ENCODE measurements around the gene SAA2. TPM values are rescaled to one million over a fixed set of nuclear protein-coding genes. Genes with fewer than 3 reads are reported as not detected.
"Not testable (repeated sequence)": the region's sequence is repeated elsewhere in the genome, so short reads cannot be mapped to it uniquely, and the experiment has no call there.

The SAA2 gene
- total RNA-seq, 2 donors from 2014 or later = 4.7 to 7.9 TPM

GRCh38 chr11:18282626-18283025 lies 34.2 kb upstream of the SAA2 start:
- intact Hi-C loops (cut with DNase I) = no loop called here
- Histone ChIP-seq H3K27ac (no peak overlapping the region), H3K4me3 (no peak overlapping the region), H3K4me1 (replicated peaks) (no peaks in the 10 kb centered on the region), H3K9me3 (no peaks in the 10 kb centered on the region), H3K36me3 (no peaks in the 10 kb centered on the region), H3K27me3 (replicated peaks; ENCODE audit: insufficient read depth) (no peaks in the 10 kb centered on the region)
- TF ChIP-seq POLR2AphosphoS5 (IDR thresholded peaks at IDR 0.05) = no peak
- no peak for TF ChIP-seq CTCF (IDR thresholded peaks at IDR 0.05)
- no peak for TF ChIP-seq POLR2A (IDR thresholded peaks at IDR 0.05)
- WGBS = 87% methylated on average over 2 of the region's 2 CpGs
- DNase-seq (ENCODE audit: low spot score) = no peak

- TF ChIP-seq POLR2AphosphoS5 (IDR thresholded peaks at IDR 0.05) = no peak
- intact Hi-C loops (cut with DNase I) = no loop called here
- no peak overlapping the region for H3K27ac ChIP-seq
- WGBS = 85% methylated on average over 4 of the region's 4 CpGs
- DNase-seq (ENCODE audit: low spot score) = no peak
- H3K27me3 ChIP-seq (replicated peaks; ENCODE audit: insufficient read depth) = no peaks in the 10 kb centered on the region
- no peak overlapping the region for H3K4me3 ChIP-seq
- no peaks in the 10 kb centered on the region for H3K36me3 ChIP-seq
- no peaks in the 10 kb centered on the region for H3K9me3 ChIP-seq
- H3K4me1 ChIP-seq (replicated peaks) = no peaks in the 10 kb centered on the region
Observed at GRCh38 chr11:18280438-18281045, 32.1 kb upstream of the SAA2 start.

- Histone ChIP-seq H3K4me1 (replicated peaks) (no peaks in the 10 kb centered on the region), H3K4me3 (no peak overlapping the region), H3K9me3 (no peaks in the 10 kb centered on the region), H3K27me3 (replicated peaks; ENCODE audit: insufficient read depth) (no peaks in the 10 kb centered on the region), H3K27ac (no peak overlapping the region), H3K36me3 (no peaks in the 10 kb centered on the region)
- 81% methylated on average over 5 of the region's 5 CpGs for WGBS
- intact Hi-C loops (cut with DNase I) = no loop called here
- TF ChIP-seq POLR2A (IDR thresholded peaks at IDR 0.05) (no peak), POLR2AphosphoS5 (IDR thresholded peaks at IDR 0.05) (no peak), CTCF (IDR thresholded peaks at IDR 0.05) (no peak)
- no peak for DNase-seq (ENCODE audit: low spot score)
Observed at GRCh38 chr11:18277565-18278271, 29.2 kb upstream of the SAA2 start.

- 58% methylated on average over 4 of the region's 4 CpGs for WGBS
- H3K4me1 ChIP-seq (replicated peaks) = no peaks in the 10 kb centered on the region
- H3K36me3 ChIP-seq = no peaks in the 10 kb centered on the region
- intact Hi-C loops (cut with DNase I) = no loop called here
- H3K27ac ChIP-seq = no peak overlapping the region
- H3K9me3 ChIP-seq = no peaks in the 10 kb centered on the region
- DNase-seq (ENCODE audit: low spot score) = no peak
- TF ChIP-seq CTCF (IDR thresholded peaks at IDR 0.05) = no peak
- TF ChIP-seq POLR2AphosphoS5 (IDR thresholded peaks at IDR 0.05) = no peak
- no peak for TF ChIP-seq POLR2A (IDR thresholded peaks at IDR 0.05)
- no peak overlapping the region for H3K4me3 ChIP-seq
- no peaks in the 10 kb centered on the region for H3K27me3 ChIP-seq (replicated peaks; ENCODE audit: insufficient read depth)
Observed at GRCh38 chr11:18271206-18271605, 22.7 kb upstream of the SAA2 start.

- Histone ChIP-seq H3K4me3 (no peak overlapping the region), H3K9me3 (no peaks in the 10 kb centered on the region), H3K27ac (no peak overlapping the region), H3K4me1 (replicated peaks) (no peaks in the 10 kb centered on the region), H3K27me3 (replicated peaks; ENCODE audit: insufficient read depth) (no peaks in the 10 kb centered on the region), H3K36me3 (no peaks in the 10 kb centered on the region)
- TF ChIP-seq POLR2A (IDR thresholded peaks at IDR 0.05) (no peak), CTCF (IDR thresholded peaks at IDR 0.05) (no peak), POLR2AphosphoS5 (IDR thresholded peaks at IDR 0.05) (no peak)
- WGBS = 59% methylated on average over 4 of the region's 4 CpGs
- intact Hi-C loops (cut with DNase I) = no loop called here
- no peak for DNase-seq (ENCODE audit: low spot score)
Observed at GRCh38 chr11:18270102-18270501, 21.6 kb upstream of the SAA2 start.

- H3K4me3 ChIP-seq; H3K36me3 ChIP-seq; H3K4me1 ChIP-seq (replicated peaks); intact Hi-C loops (cut with DNase I); H3K27me3 ChIP-seq (replicated peaks; ENCODE audit: insufficient read depth); DNase-seq (ENCODE audit: low spot score); H3K27ac ChIP-seq; H3K9me3 ChIP-seq: not testable (repeated sequence)
- 36% methylated on average over 3 of the region's 5 CpGs for WGBS
Observed at GRCh38 chr11:18269252-18269651, 20.8 kb upstream of the SAA2 start.

GRCh38 chr11:18267335-18268133 lies 19.1 kb upstream of the SAA2 start:
- H3K4me3 ChIP-seq; H3K27ac ChIP-seq; H3K36me3 ChIP-seq; intact Hi-C loops (cut with DNase I); H3K9me3 ChIP-seq; H3K4me1 ChIP-seq (replicated peaks); DNase-seq (ENCODE audit: low spot score); H3K27me3 ChIP-seq (replicated peaks; ENCODE audit: insufficient read depth): not testable (repeated sequence)
- WGBS = 72% methylated on average over 4 of the region's 10 CpGs

Measured in prostate gland (tissue), 2 donors.